ENCODE data around the gene SNAPC2.
A peak's percentile ranks its signal among the peaks of the same experiment; 100 is the strongest.
"Not testable (repeated sequence)": the region's sequence is repeated elsewhere in the genome, so short reads cannot be mapped to it uniquely, and the experiment has no call there.

Gene SNAPC2

GRCh38 chr19:7928334-7928706 lies 8.2 kb downstream of the SNAPC2 start:
- DNase-seq: no peak
- no peak overlapping the region for H2AFZ ChIP-seq (ENCODE audit: low read length)
- no peaks in the 10 kb centered on the region for H3K79me2 ChIP-seq (ENCODE audit: low read length)
- TF ChIP-seq EZH2phosphoT487 (IDR thresholded peaks at IDR 0.05; ENCODE audit: low read length) (no peak), EZH2 (optimal IDR thresholded peaks at IDR 0.05; ENCODE audit: low read depth, low read length) (no peak), CTCF (IDR thresholded peaks at IDR 0.05; ENCODE audit: low read length) (no peak)
- H3K27ac ChIP-seq (ENCODE audit: low read length): no peak overlapping the region
- no peaks in the 10 kb centered on the region for H3K27me3 ChIP-seq (replicated peaks; ENCODE audit: insufficient read depth, low read length)
- no peaks in the 10 kb centered on the region for H3K9me2 ChIP-seq (replicated peaks; ENCODE audit: insufficient read depth, low read length)
- peaks cover 8% of the 10 kb centered on the region; the same call in 1 of the 2 replicates for H3K36me3 ChIP-seq (replicated peaks; ENCODE audit: insufficient read depth, low read length)
- no peak overlapping the region for H3K4me2 ChIP-seq (ENCODE audit: low read depth, low read length)
- peaks cover 10% of the 10 kb centered on the region for H3F3A ChIP-seq (ENCODE audit: insufficient read depth, low read length)
- H3K4me3 ChIP-seq (ENCODE audit: low read length): no peak overlapping the region
- no peaks in the 10 kb centered on the region for H3K4me1 ChIP-seq (ENCODE audit: low read length)
- no peak overlapping the region for H3K9ac ChIP-seq (ENCODE audit: low read length)
- H4K20me1 ChIP-seq (ENCODE audit: insufficient read depth, low read length): peaks cover 9% of the 10 kb centered on the region; the same call in 1 of the 2 replicates
- H3K9me3 ChIP-seq (replicated peaks; ENCODE audit: insufficient read depth, low read length): no peaks in the 10 kb centered on the region

GRCh38 chr19:7928741-7929701 lies 8.9 kb downstream of the SNAPC2 start:
- H3K27me3 ChIP-seq (replicated peaks; ENCODE audit: insufficient read depth, low read length): no peaks in the 10 kb centered on the region
- no peak overlapping the region for H2AFZ ChIP-seq (ENCODE audit: low read length)
- peaks cover 9% of the 10 kb centered on the region; the same call in 1 of the 2 replicates for H4K20me1 ChIP-seq (ENCODE audit: insufficient read depth, low read length)
- H3K9ac ChIP-seq (ENCODE audit: low read length): no peak overlapping the region
- no peaks in the 10 kb centered on the region for H3K9me3 ChIP-seq (replicated peaks; ENCODE audit: insufficient read depth, low read length)
- no peak for TF ChIP-seq EZH2 (optimal IDR thresholded peaks at IDR 0.05; ENCODE audit: low read depth, low read length)
- TF ChIP-seq EZH2phosphoT487 (IDR thresholded peaks at IDR 0.05; ENCODE audit: low read length): no peak
- peak; percentile 40 for TF ChIP-seq CTCF (IDR thresholded peaks at IDR 0.05; ENCODE audit: low read length)
- H3K79me2 ChIP-seq (ENCODE audit: low read length): no peaks in the 10 kb centered on the region
- DNase-seq: no peak
- no peak overlapping the region for H3K27ac ChIP-seq (ENCODE audit: low read length)
- H3K4me3 ChIP-seq (ENCODE audit: low read length): no peak overlapping the region
- H3K4me1 ChIP-seq (ENCODE audit: low read length): no peaks in the 10 kb centered on the region
- no peak overlapping the region for H3K4me2 ChIP-seq (ENCODE audit: low read depth, low read length)
- H3K9me2 ChIP-seq (replicated peaks; ENCODE audit: insufficient read depth, low read length): no peaks in the 10 kb centered on the region
- H3F3A ChIP-seq (ENCODE audit: insufficient read depth, low read length): peaks cover 10% of the 10 kb centered on the region
- peaks cover 15% of the 10 kb centered on the region for H3K36me3 ChIP-seq (replicated peaks; ENCODE audit: insufficient read depth, low read length)

- H3K9me3 ChIP-seq (replicated peaks; ENCODE audit: insufficient read depth, low read length); H3K4me1 ChIP-seq (ENCODE audit: low read length); H3K4me3 ChIP-seq (ENCODE audit: low read length); H2AFZ ChIP-seq (ENCODE audit: low read length); H3K27me3 ChIP-seq (replicated peaks; ENCODE audit: insufficient read depth, low read length); H4K20me1 ChIP-seq (ENCODE audit: insufficient read depth, low read length); DNase-seq; H3K4me2 ChIP-seq (ENCODE audit: low read depth, low read length); H3K9me2 ChIP-seq (replicated peaks; ENCODE audit: insufficient read depth, low read length); H3K79me2 ChIP-seq (ENCODE audit: low read length); H3K9ac ChIP-seq (ENCODE audit: low read length); H3K27ac ChIP-seq (ENCODE audit: low read length): not testable (repeated sequence)
- Histone ChIP-seq H3F3A (ENCODE audit: insufficient read depth, low read length) (peaks cover 10% of the 10 kb centered on the region), H3K36me3 (replicated peaks; ENCODE audit: insufficient read depth, low read length) (peaks cover 16% of the 10 kb centered on the region)
Measured at GRCh38 chr19:7930030-7930429, 9.9 kb downstream of the SNAPC2 start.

- Histone ChIP-seq H3K36me3 (replicated peaks; ENCODE audit: insufficient read depth, low read length) (peaks cover 22% of the 10 kb centered on the region), H2AFZ (ENCODE audit: low read length) (no peak overlapping the region), H4K20me1 (ENCODE audit: insufficient read depth, low read length) (peaks cover 9% of the 10 kb centered on the region; the same call in 1 of the 2 replicates), H3K79me2 (ENCODE audit: low read length) (peaks cover 6% of the 10 kb centered on the region), H3F3A (ENCODE audit: insufficient read depth, low read length) (peaks cover 10% of the 10 kb centered on the region), H3K4me3 (ENCODE audit: low read length) (no peak overlapping the region), H3K27me3 (replicated peaks; ENCODE audit: insufficient read depth, low read length) (no peaks in the 10 kb centered on the region), H3K9me3 (replicated peaks; ENCODE audit: insufficient read depth, low read length) (no peaks in the 10 kb centered on the region), H3K4me2 (ENCODE audit: low read depth, low read length) (no peak overlapping the region), H3K9ac (ENCODE audit: low read length) (no peak overlapping the region), H3K4me1 (ENCODE audit: low read length) (no peaks in the 10 kb centered on the region), H3K27ac (ENCODE audit: low read length) (no peak overlapping the region), H3K9me2 (replicated peaks; ENCODE audit: insufficient read depth, low read length) (no peaks in the 10 kb centered on the region)
- no peak for DNase-seq
- no peak for TF ChIP-seq CTCF (IDR thresholded peaks at IDR 0.05; ENCODE audit: low read length)
- TF ChIP-seq EZH2phosphoT487 (IDR thresholded peaks at IDR 0.05; ENCODE audit: low read length): no peak
- no peak for TF ChIP-seq EZH2 (optimal IDR thresholded peaks at IDR 0.05; ENCODE audit: low read depth, low read length)
Measured at GRCh38 chr19:7930765-7931164, 10.6 kb downstream of the SNAPC2 start.
